BJ (cell line): ENCODE results near the gene AKAP6. TPM values are rescaled to one million over a fixed set of nuclear protein-coding genes. Genes with fewer than 3 reads are reported as not detected.

Experiments used
- CTCF ChIA-PET: fragments of 350-600 bp; formaldehyde crosslinking; extraction: SDS; loops from one replicate; lab custom pipeline; 2021; ENCODE audit warnings: antibody characterized with exemption, inconsistent platforms; lab: Yijun Ruan, JAX
- POLR2A ChIA-PET: fragments of 300-600 bp; sonication (Branson Sonifier 250); formaldehyde crosslinking; extraction: SDS; loops from one replicate; lab custom pipeline; 2021; ENCODE audit warnings: antibody characterized with exemption; lab: Charles Lee
- DNase-seq: peaks from one replicate; pipeline ENCODE4 v3.0.0-alpha.2; 2011; ENCODE audit warnings: low read depth
- H3K27me3 ChIP-seq: 2 replicates; pipeline ENCODE4 v1.6.0; 2011; ENCODE audit warnings: low read length; ENCODE audit not compliant: control insufficient read depth, insufficient read depth
- H3K36me3 ChIP-seq: 2 replicates; pipeline ENCODE4 v1.5.1; 2011; ENCODE audit warnings: low read length; ENCODE audit not compliant: control insufficient read depth, insufficient read depth
- H3K4me3 ChIP-seq: 2 replicates; pipeline ENCODE4 v1.5.1; 2011; ENCODE audit warnings: low read depth, mild to moderate bottlenecking, control low read depth, low read length
- CTCF ChIP-seq: IDR thresholded peaks from 2 replicates; pipeline ENCODE4 v1.5.1; 2011; ENCODE audit warnings: low read depth, mild to moderate bottlenecking, control low read depth, inconsistent platforms, low read length, moderate library complexity; ENCODE audit not compliant: insufficient read depth
- polyA plus RNA-seq: library from polyadenylated mRNA; depleted of rRNA; stranded (reverse); fragments of >200 nt; gene quantifications from 2 replicates; pipeline ENCODE4 v1.2.3, GENCODE V29; 2011

Gene AKAP6
- polyA plus RNA-seq, 1 experiment = 18.5 TPM

GRCh38 chr14:32472512-32473463 lies 143.7 kb downstream of the AKAP6 start:
- no peak overlapping the region for H3K4me3 ChIP-seq
- POLR2A ChIA-PET = interaction anchor here (0.7 to 1.4 kb wide), 6 partner anchors 22 to 1631 kb away, joined by 3 to 5 read pairs (median 4); no protein-coding TSS in a partner anchor
- TF ChIP-seq CTCF = no peak
- peak; percentile 71 for DNase-seq
- CTCF ChIA-PET = interaction anchor here (0.5 to 5.2 kb wide), 11 partner anchors 15 to 1332 kb away, joined by 3 to 26 read pairs (median 4); no protein-coding TSS in a partner anchor
- H3K36me3 ChIP-seq = no peaks in the 10 kb centered on the region
- no peaks in the 10 kb centered on the region for H3K27me3 ChIP-seq

- peak; percentile 86 for DNase-seq
- POLR2A ChIA-PET = interaction anchor here (0.7 to 1.4 kb wide), 6 partner anchors 21 to 1631 kb away, joined by 3 to 5 read pairs (median 4); no protein-coding TSS in a partner anchor
- H3K27me3 ChIP-seq = no peaks in the 10 kb centered on the region
- H3K36me3 ChIP-seq = no peaks in the 10 kb centered on the region
- H3K4me3 ChIP-seq = no peak overlapping the region
- CTCF ChIA-PET = interaction anchor here (0.5 to 5.2 kb wide), 10 partner anchors 15 to 1331 kb away, joined by 3 to 26 read pairs (median 4); no protein-coding TSS in a partner anchor
- no peak for TF ChIP-seq CTCF
Observed at GRCh38 chr14:32473464-32473855, 144.4 kb downstream of the AKAP6 start.

- no peaks in the 10 kb centered on the region for H3K36me3 ChIP-seq
- DNase-seq = no peak
- H3K27me3 ChIP-seq = no peaks in the 10 kb centered on the region
- H3K4me3 ChIP-seq = no peak overlapping the region
- CTCF ChIA-PET = interaction anchor here (1.3 to 1.4 kb wide), 2 partner anchors 220 to 401 kb away, joined by 3 to 4 read pairs; no protein-coding TSS in a partner anchor
- POLR2A ChIA-PET = no interaction called here
- TF ChIP-seq CTCF = no peak
Observed at GRCh38 chr14:32474478-32475195, 145.5 kb downstream of the AKAP6 start.

GRCh38 chr14:32476532-32476931 lies 147.4 kb downstream of the AKAP6 start:
- TF ChIP-seq CTCF = no peak
- DNase-seq = no peak
- POLR2A ChIA-PET = no interaction called here
- no peaks in the 10 kb centered on the region for H3K36me3 ChIP-seq
- CTCF ChIA-PET = interaction anchor here (0.7 to 3.1 kb wide), 3 partner anchors 37 to 217 kb away, joined by 3 to 16 read pairs (median 3); no protein-coding TSS in a partner anchor
- no peak overlapping the region for H3K4me3 ChIP-seq
- H3K27me3 ChIP-seq = no peaks in the 10 kb centered on the region
